Epithelial cell of esophagus (primary cell): Measurements from ENCODE around the gene POU2F1.
A peak's percentile ranks its signal among the peaks of the same experiment; 100 is the strongest.

Source experiments
- DNase-seq: peaks from one replicate; pipeline ENCODE4 v3.0.0; 2010; ENCODE audit warnings: low read depth
- H3K4me3 ChIP-seq: 2 replicates; pipeline ENCODE4 v1.5.1; 2011; ENCODE audit warnings: mild to moderate bottlenecking, low read length, control low read depth
- CTCF ChIP-seq: IDR thresholded peaks from 2 replicates; pipeline ENCODE4 v1.5.1; 2011; ENCODE audit warnings: low read depth, mild to moderate bottlenecking, low read length, control low read depth, inconsistent platforms; ENCODE audit not compliant: insufficient read depth; ENCODE audit errors: missing control alignments

POU2F1 gene

DNA sequence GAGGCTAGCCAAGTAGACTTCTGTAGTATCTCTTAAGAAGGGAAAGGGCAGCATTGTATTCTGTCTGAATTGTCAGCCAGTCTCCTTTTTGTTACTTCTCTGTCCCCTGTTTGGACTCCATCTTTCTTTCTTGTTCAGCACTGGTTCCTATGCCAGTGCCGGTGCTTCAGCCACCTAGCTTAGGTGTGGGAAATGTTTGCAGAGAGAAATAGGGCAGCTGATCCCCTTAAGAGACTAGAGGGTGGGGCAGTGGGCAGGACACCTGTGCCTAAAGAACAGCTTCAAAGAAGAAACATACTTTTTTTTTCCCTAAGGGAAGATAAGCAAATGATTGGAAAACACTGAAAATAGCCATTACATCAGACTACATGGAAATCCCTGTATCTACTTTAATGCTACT is 113.0 kb downstream of the POU2F1 start:
- DNase-seq, result no peak
- no peak for TF ChIP-seq CTCF
- H3K4me3 ChIP-seq, result no peak overlapping the region

DNA sequence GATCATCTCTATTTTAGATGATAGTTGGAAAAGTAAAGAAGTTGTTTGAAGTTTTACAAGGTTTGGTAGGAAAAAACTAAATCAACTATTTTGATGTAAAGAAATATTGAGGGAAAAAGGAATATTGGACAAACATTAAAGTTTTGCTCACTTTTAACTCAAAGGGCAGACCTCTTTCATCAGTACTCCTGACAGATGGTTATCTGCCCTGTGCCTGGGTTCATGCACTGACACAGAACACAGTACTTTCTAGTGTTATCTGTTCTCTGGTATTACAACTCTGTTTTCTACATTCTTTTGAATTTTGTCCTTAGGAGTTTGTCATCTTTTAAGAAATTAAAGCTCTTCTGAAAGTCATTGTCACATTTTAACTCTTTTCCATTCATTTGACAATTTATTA is 118.7 kb downstream of the POU2F1 start:
- no peak for DNase-seq

DNA sequence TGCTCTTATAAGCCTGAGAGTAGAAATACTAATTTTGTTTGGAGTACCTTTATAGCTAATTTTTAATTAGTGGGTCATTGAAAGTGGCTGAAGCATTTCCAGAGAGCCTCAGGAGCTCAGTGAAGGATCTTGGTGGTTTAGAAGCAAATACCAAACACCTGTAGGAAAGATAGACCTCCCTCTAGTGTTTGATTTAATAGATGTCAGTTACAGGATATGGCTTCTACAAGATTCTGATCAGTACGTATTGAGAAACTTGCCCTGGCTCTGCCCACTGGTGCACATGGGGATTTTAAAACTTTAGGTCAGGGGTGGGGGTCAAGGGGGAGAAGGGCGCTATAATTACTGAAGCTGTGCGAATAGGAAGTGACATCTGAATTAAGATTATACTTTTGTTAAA is 122.2 kb downstream of the POU2F1 start:
- DNase-seq, result peak; percentile 36
- H3K4me3 ChIP-seq, result no peak overlapping the region
- peak; percentile 37 for TF ChIP-seq CTCF

More for the DNA sequence above, 118.7 kb downstream of the POU2F1 start:
- no peak for TF ChIP-seq CTCF
- H3K4me3 ChIP-seq, result no peak overlapping the region

GRCh38 chr1:167344112-167344511 is 123.4 kb downstream of the POU2F1 start:
- no peak for TF ChIP-seq CTCF
- DNase-seq, result no peak
- no peak overlapping the region for H3K4me3 ChIP-seq

DNA sequence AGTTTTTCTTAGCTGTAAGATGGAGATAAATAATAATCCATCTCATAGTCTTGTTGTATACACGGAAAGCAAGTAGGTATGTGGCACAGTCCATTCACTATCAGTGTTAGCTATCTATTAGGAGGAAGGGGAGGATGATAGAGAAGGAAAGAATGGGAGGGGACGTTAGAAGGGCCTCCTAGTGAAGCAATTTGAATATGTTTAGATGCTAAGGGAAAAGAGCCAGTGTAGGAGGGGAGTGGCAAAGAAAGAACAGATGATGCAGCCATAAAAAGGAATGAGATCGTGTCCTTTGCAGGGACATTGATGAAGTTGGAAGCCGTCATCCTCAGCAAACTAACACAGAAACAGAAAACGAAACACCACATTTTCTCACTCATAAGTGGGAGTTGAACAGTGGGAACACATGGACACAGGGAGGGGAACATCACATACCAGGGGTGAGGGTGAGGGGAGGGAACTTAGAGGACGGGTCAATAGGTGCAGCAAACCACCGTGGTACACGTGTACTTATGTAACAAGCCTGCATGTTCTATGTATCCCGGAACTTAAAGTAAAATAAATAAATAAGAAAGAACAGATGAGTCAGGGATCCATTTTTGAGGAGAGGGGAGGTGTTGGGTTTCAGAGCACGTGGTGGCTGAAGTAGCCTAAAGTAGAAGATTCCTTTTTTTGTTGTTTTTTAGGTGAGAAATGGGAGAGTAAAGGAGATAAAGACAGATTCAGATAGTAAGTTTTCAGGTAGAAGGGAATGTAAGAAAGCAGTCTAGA is 124.1 kb downstream of the POU2F1 start:
- no peak for TF ChIP-seq CTCF
- no peak overlapping the region for H3K4me3 ChIP-seq
- DNase-seq, result no peak

- DNase-seq, result no peak
- TF ChIP-seq CTCF, result no peak
- no peak overlapping the region for H3K4me3 ChIP-seq
These were observed 124.7 kb downstream of the POU2F1 start for GRCh38 chr1:167345386-167345733.

GRCh38 chr1:167357305-167357704 is 136.6 kb downstream of the POU2F1 start:
- no peak overlapping the region for H3K4me3 ChIP-seq
- DNase-seq, result no peak
- TF ChIP-seq CTCF, result no peak
